Activated CD4-positive, alpha-beta T cell treated with anti-CD3 and anti-CD28 coated beads, Interleukin-2, amount 50 U/mL, for 16 hours (primary cell): ENCODE results near the gene NEO1.
A peak's percentile ranks its signal among the peaks of the same experiment; 100 is the strongest.
"Not testable (repeated sequence)": the region's sequence is repeated elsewhere in the genome, so short reads cannot be mapped to it uniquely, and the experiment has no call there.

Source experiments
- DNase-seq: peaks from one replicate; pipeline ENCODE4 v3.0.0-alpha.2; 2020

The NEO1 gene

GRCh38 chr15:73150831-73151230, 98.6 kb downstream of the NEO1 start:
- DNase-seq = no peak

DNA sequence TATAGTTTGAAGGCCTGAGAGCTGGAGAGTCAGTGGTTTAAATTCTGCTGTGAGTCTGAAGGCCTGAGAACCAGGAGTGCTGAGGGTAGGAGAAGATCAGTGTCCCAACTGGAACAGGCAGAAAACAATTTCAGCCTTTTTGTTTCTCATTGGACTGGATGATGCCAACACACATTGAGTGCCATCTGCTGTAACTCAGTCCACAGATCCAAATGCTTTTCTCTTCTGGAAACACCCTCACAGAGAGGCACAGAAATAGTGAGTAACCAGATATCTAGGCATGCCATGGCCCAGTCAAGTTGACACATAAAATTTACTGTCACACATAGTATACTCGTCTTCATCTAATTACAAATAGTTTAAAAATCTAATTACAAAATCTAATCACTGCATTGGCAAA, 100.8 kb downstream of the NEO1 start:
- no peak for DNase-seq

GRCh38 chr15:73153447-73153846, 101.2 kb downstream of the NEO1 start:
- DNase-seq = no peak

DNA sequence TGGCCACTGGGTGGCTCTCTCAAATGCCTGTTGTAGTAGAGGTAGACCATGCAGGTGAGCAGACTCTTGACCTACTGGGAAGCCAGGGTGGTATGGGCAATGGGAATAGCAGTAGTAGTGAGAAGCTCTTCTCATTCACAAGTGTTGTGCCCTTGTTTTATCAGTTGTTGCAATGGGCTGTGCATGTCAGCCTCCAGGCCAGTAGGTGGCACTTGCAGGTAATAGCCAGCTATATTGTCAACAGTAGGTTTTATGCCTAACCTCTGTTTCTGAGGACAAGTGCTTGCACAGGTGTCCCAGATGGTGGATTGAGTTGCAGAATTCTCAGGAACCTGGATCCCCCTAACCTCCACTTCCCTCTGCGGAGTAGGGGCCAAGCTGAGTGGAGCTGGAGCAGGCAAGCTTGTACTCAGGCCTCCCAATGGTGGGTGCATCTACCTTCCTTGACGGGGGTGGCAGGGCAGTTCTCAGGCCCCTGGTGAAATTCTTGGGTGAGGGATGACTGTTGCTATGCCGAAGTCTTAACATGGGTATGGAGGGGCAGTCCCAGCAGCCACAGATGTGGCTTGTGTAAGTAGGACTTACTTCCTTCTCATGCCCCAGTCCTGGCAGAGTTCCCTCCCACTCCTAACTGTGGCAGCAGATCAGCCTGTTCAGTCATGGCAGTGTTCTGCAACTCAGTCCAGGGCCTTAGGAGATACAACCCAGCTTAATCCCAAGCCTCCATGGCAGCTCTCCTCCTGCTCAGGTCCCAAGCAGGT, 104.3 kb downstream of the NEO1 start:
- DNase-seq = no peak

DNA sequence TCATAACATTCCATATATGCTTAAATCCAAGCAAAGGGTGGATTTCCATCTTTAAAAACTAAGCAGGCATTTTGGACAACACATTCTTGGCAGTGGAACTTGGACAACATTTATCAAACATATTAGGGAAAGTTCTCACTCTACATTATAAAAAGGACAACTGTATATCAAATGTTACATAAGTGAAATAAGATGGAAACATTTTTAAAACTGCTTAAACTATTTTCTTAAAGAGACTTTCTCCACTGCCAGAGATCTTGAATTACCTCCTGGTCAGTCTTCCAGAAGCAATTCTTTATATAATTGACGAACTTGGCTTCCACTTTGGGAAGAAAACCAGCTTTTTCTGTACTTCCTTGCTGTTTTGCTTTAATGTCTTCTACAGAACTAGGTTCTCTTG, 109.3 kb downstream of the NEO1 start:
- no peak for DNase-seq

GRCh38 chr15:73165435-73165834, 113.2 kb downstream of the NEO1 start:
- DNase-seq = no peak

- DNase-seq = no peak
Measured at GRCh38 chr15:73165844-73166243, 113.6 kb downstream of the NEO1 start.

- not testable (repeated sequence) for DNase-seq
Measured at GRCh38 chr15:73166711-73167110, 114.4 kb downstream of the NEO1 start.

- no peak for DNase-seq
Measured at GRCh38 chr15:73168487-73168886, 116.2 kb downstream of the NEO1 start.

GRCh38 chr15:73171711-73172110, 119.4 kb downstream of the NEO1 start:
- DNase-seq = no peak

- no peak for DNase-seq
Measured at GRCh38 chr15:73172508-73172907, 120.2 kb downstream of the NEO1 start.

DNA sequence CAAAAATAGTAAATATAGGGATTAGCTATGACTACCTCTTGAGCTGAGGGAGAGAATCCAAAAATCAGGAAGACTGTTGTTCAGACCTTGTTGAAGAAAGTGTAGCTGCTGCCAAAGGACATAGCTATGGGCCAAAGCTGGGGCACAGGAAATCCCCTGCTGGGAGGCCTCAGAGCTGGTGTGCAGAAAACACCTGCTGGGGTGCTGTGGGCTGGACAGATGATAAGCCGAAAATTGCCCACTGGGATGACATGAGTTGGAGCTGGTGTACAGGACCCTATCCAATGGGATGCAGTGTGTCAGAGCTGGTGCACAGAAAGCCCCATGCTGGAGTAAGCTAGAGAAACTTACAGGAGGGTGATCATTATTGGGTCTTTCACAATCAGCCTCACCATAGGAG, 121.9 kb downstream of the NEO1 start:
- DNase-seq = no peak

- DNase-seq = no peak
Measured at GRCh38 chr15:73175382-73175781, 123.1 kb downstream of the NEO1 start.

DNA sequence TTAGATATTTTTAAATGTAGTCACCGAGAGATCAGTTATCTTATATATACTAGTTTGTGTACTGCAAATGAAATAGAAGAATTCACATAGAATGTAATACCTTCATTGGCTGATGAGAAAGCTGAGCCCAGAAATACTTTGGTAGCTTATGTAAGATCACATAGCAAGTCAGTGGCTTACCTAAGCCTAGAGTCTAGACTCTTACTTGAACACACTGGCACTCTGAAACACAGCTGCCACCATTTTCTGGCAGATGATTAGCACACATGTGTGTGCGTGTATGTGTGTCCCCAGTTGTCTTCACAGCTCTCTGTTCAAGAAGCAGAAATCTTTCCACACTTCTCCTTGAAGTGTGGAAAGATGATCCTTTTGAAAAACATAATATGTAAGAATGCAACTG, 124.3 kb downstream of the NEO1 start:
- no peak for DNase-seq

DNA sequence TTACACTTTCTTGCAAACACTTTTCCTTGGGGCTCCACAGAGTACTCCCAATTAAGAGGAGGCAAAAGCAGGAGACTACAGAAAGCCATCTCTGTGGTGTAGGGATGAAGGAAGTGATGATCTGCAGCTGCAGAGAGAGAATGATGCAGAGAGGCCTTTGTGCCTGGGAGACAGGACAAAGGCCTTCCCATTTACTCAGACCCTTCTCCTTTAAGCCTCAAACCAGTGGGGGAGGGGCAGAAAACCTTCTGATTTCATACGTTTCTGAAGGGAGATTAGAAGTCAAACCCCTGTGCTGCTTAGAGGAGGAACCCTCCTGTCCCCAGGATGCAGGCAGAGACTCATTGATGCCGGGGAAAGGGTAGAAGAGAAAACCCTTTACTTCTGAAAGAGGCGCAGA, 130.8 kb downstream of the NEO1 start:
- DNase-seq = no peak

DNA sequence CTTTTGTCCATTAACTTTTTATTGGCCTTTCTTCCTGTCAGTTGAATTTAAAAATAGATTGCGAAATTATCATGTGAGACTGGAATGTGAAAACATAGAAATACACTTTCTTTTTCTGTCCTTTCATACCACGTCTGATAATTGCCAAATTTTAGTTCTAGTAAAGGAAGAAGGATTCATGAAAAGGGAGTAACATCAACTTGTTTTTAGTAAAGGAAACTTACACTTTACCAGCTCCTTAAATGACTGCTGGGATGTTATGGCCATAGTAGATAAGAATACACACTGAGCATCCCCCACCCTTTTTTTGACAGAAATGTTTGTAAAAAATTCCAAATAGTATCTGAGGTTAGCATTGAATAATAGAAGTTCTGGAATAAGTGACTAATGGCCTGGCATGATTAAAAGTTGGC, 137.9 kb downstream of the NEO1 start:
- no peak for DNase-seq

GRCh38 chr15:73195166-73195565, 142.9 kb downstream of the NEO1 start:
- DNase-seq = no peak

GRCh38 chr15:73196113-73196512, 143.8 kb downstream of the NEO1 start:
- no peak for DNase-seq

GRCh38 chr15:73200339-73200738, 148.1 kb downstream of the NEO1 start:
- no peak for DNase-seq

GRCh38 chr15:73210630-73211029, 158.4 kb downstream of the NEO1 start:
- no peak for DNase-seq

DNA sequence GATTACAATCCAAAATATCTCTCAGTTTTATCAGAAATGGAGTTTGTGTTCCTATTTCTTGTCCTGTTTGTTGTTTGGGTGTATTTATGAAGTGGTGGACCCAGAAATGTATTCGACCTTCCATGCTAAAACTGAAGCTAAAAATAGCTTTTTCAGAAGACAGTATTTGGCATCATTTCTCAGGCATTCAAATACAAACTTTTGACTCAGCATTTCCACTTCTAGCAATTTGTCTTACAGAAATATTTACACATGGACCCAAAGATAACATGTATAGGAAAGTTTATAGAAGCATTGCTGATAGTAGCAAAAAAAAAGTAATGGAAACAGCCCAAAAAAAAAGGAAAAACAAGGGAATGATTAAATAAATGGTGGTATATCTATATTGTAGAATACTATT, 160.2 kb downstream of the NEO1 start:
- no peak for DNase-seq

DNA sequence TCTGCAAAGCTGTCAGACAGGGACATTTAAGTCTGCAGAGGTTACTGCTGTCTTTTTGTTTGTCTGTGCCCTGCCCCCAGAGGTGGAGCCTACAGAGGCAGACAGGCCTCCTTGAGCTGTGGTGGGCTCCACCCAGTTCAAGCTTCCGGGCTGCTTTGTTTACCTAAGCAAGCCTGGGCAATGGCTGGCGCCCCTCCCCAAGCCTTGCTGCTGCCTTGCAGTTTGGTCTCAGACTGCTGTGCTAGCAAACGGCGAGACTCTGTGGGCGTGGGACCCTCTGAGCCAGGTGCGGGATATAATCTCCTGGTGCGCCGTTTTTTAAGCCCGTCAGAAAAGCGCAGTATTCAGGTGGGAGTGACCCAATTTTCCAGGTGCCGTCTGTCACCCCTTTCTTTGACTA, 169.2 kb downstream of the NEO1 start:
- not testable (repeated sequence) for DNase-seq

DNA sequence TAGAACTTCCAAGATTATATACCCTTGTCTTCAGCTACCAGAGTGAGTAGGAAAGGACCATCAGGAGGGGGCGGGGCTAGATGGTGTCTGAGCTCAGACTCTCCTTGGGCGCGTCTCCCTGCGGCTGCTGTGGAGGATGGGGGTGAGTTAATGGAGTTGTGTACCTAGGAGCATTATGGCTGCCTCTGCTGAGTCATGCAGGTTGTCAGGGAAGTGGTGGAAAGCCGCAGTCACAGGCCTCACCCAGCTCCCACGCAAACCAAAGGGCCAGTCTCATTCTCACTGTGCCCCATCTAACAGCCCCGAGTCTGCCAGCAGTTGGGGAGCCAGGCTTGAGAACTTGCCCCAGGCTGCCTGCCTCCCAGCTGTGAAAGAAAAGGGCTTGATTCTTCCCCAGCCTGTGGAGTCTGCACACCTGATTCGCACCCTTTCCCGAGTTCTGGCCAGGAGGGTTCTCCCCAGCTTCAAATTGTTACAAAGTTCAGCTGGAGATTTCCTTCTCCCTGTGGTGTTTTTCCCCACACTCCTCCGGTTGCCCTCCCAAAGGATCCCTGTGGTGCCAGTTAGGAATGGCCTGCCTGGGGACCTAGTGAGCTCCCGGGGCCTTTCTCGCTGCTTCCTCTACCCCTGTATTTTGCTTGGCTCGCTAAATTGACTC, 173.2 kb downstream of the NEO1 start:
- DNase-seq = peak; percentile 76

DNA sequence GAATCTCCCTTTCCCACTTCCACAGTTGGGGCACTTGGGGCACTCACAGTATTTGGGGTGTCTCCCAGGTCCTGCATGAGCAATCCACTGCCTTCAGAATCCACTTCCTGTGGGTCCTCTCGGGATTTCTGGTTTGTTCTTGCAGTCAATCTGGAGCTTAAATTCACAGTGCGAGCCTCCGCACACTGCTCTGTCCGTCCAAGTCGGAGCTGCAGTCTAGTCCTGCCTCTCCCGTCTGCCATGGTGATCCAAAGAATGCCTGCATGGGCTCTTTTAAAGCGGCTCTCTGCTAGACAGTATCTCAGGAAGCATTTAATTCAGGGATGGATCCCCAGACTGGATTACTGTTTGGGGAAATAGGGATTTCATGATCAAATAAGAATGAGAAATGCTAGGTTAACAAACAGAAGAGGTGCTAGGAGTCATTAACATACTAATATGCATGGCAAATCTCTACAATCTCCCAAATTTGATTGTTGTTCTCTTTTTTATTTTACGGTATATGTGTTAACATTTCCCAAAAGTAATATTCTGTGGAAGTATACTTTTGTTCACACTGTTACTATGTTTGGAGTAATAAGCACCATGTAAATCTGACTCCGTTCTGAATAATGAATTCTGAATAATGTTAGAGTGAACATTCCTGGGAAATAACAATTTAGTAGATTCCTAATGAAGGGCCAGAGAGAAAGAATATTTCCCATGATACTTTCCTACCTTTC, 174.0 kb downstream of the NEO1 start:
- no peak for DNase-seq
